OCI-LY7 (cell line): Measurements from ENCODE around the gene ADD2. TPM values are rescaled to one million over a fixed set of nuclear protein-coding genes. Genes with fewer than 3 reads are reported as not detected.

Experiments
- BruUV-seq: library from RNA; stranded (reverse); fragments of 400-500 nt; replicated peaks from 2 replicates; lab custom pipeline; 2021; lab: Mats Ljungman, UMichigan
- CTCF ChIA-PET: fragments of 300-600 bp; sonication (Branson Sonifier 250); formaldehyde crosslinking; loops from one replicate; lab custom pipeline; 2022; ENCODE audit warnings: antibody characterized with exemption; ENCODE audit not compliant: unreplicated experiment; lab: Charles Lee
- POLR2A ChIA-PET: fragments of 300-600 bp; sonication (Branson Sonifier 250); formaldehyde crosslinking; loops from one replicate; lab custom pipeline; 2022; ENCODE audit warnings: antibody characterized with exemption; lab: Charles Lee
- DNase-seq: peaks from one replicate; pipeline ENCODE4 v3.0.0-alpha.2; 2015; ENCODE audit warnings: low spot score
- H2AFZ ChIP-seq: fragments of 200-600 bp; sonication (generic), shearing (Covaris generic); 2 replicates; pipeline ENCODE4 v1.6.1; 2014; ENCODE audit warnings: mild to moderate bottlenecking, antibody characterized with exemption, low read length, moderate library complexity
- H3K27ac ChIP-seq: fragments of 200-600 bp; sonication (generic); 2 replicates; pipeline ENCODE4 v1.5.1; 2014; ENCODE audit warnings: mixed run types, low read depth, mild to moderate bottlenecking, moderate library complexity, low read length, inconsistent platforms; ENCODE audit not compliant: poor library complexity, severe bottlenecking
- H3K36me3 ChIP-seq: fragments of 200-600 bp; sonication (generic); 2 replicates; pipeline ENCODE4 v1.6.1; 2014; ENCODE audit warnings: mild to moderate bottlenecking, antibody characterized with exemption, low read length, moderate library complexity, mixed read lengths; ENCODE audit not compliant: insufficient read depth
- H3K4me1 ChIP-seq: fragments of 200-600 bp; sonication (generic); 2 replicates; pipeline ENCODE4 v1.5.1; 2014; ENCODE audit warnings: mild to moderate bottlenecking, low read length; ENCODE audit not compliant: insufficient read depth, poor library complexity, severe bottlenecking
- H3K4me2 ChIP-seq: fragments of 200-600 bp; sonication (generic); 2 replicates; pipeline ENCODE4 v1.6.1; 2014; ENCODE audit warnings: mild to moderate bottlenecking, low read length
- H3K4me3 ChIP-seq: fragments of 200-600 bp; sonication (generic); 2 replicates; pipeline ENCODE4 v1.5.1; 2014; ENCODE audit warnings: mild to moderate bottlenecking, low read depth, low read length; ENCODE audit not compliant: poor library complexity, severe bottlenecking
- H3K79me2 ChIP-seq: fragments of 200-600 bp; sonication (generic); 2 replicates; pipeline ENCODE4 v1.6.1; 2016; ENCODE audit warnings: low read depth, mild to moderate bottlenecking, low read length, moderate library complexity, mixed read lengths; ENCODE audit not compliant: insufficient read depth
- H3K9me2 ChIP-seq: fragments of 200-600 bp; sonication (generic); 2 replicates; pipeline ENCODE4 v1.6.1; 2016; ENCODE audit warnings: mild to moderate bottlenecking, low read length, mixed read lengths; ENCODE audit not compliant: insufficient read depth
- H3K9me3 ChIP-seq: fragments of 200-600 bp; sonication (generic); 2 replicates; pipeline ENCODE4 v1.6.1; 2014; ENCODE audit warnings: mild to moderate bottlenecking, mixed run types, low read length, mixed read lengths
- H4K20me1 ChIP-seq: fragments of 200-600 bp; sonication (generic); 2 replicates; pipeline ENCODE4 v1.6.1; 2014; ENCODE audit warnings: mild to moderate bottlenecking, antibody characterized with exemption, low read length, moderate library complexity, mixed read lengths; ENCODE audit not compliant: insufficient read depth
- EZH2phosphoT487 ChIP-seq: fragments of 200-600 bp; sonication (generic); IDR thresholded peaks from 2 replicates; pipeline ENCODE4 v1.6.1; 2018; ENCODE audit warnings: low read depth, borderline replicate concordance, mild to moderate bottlenecking, mixed run types, antibody characterized with exemption, low read length, moderate library complexity, mixed read lengths
- intact Hi-C: fragments of 100-400 bp; cut with micrococcal nuclease; formaldehyde crosslinking; loops from one replicate; pipeline ENCODE4 v1.10.0; 2022; ENCODE audit not compliant: unreplicated experiment
- total RNA-seq, 2 experiments: library from RNA; depleted of rRNA in 1 of 2; stranded (reverse); fragments of >200 nt in 1 of 2; shearing (Covaris generic) in 1 of 2; gene quantifications; 2 replicates each; pipeline ENCODE4 v1.2.3, GENCODE V29; 2014 to 2022
- TF ChIP-seq, protein P1 (sequence below): fragments of 200-600 bp; sonication (generic); conservative IDR thresholded peaks from 2 replicates; pipeline ENCODE4 v1.5.1; 2014; ENCODE audit warnings: mild to moderate bottlenecking, antibody characterized with exemption, low read length, moderate library complexity, mixed read lengths

ADD2 gene
- total RNA-seq, 2 experiments from 2014 or later, result not detected

DNA sequence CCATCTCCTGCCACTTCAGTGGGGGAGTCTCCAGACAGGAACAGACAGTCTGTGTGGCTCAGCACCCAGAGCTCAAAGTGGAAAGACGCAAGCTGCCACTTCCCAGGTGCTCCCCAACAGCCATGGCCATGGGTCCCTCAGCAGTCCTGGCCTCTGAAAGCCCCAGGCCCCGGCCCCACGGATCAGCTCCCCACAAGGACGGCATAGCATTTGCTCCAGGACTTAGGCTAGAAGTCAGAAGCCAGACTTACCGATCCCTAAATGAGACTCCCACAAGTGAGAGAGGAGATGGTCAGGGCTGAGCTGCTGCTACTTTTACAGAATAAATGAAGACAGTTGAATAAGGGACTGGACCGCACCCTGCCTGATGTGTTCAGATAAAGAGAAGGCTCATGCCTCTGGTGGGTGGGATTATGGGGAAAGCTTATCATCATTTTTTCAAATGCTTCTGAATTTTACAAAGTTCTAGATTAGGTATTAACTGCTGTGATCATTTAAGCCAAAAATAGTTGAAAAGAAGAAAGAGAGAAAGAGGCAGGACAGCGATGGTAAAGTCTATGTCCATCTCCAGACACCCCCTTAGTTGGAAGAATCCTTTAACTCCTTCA is 50.5 kb downstream of the ADD2 start:
- Histone ChIP-seq H3K9me3 (no peaks in the 10 kb centered on the region), H3K4me1 (no peaks in the 10 kb centered on the region), H3K36me3 (no peaks in the 10 kb centered on the region), H3K79me2 (no peaks in the 10 kb centered on the region), H3K27ac (no peak overlapping the region), H3K4me3 (no peak overlapping the region), H3K4me2 (no peak overlapping the region), H3K9me2 (no peaks in the 10 kb centered on the region), H2AFZ (no peak overlapping the region), H4K20me1 (no peaks in the 10 kb centered on the region)
- POLR2A ChIA-PET, result interaction anchor here (0.7 kb wide), 1 partner anchor 74 kb away, joined by 3 read pairs; no protein-coding TSS in a partner anchor
- CTCF ChIA-PET, result no interaction called here
- no TSS peak for BruUV-seq
- intact Hi-C loops, result no loop called here
- TF ChIP-seq EZH2phosphoT487, result no peak
- TF ChIP-seq, protein P1, sequence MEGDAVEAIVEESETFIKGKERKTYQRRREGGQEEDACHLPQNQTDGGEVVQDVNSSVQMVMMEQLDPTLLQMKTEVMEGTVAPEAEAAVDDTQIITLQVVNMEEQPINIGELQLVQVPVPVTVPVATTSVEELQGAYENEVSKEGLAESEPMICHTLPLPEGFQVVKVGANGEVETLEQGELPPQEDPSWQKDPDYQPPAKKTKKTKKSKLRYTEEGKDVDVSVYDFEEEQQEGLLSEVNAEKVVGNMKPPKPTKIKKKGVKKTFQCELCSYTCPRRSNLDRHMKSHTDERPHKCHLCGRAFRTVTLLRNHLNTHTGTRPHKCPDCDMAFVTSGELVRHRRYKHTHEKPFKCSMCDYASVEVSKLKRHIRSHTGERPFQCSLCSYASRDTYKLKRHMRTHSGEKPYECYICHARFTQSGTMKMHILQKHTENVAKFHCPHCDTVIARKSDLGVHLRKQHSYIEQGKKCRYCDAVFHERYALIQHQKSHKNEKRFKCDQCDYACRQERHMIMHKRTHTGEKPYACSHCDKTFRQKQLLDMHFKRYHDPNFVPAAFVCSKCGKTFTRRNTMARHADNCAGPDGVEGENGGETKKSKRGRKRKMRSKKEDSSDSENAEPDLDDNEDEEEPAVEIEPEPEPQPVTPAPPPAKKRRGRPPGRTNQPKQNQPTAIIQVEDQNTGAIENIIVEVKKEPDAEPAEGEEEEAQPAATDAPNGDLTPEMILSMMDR, result no peak
- no peak for DNase-seq

GRCh38 chr2:70716951-70717350 is 51.0 kb downstream of the ADD2 start:
- Histone ChIP-seq H3K36me3 (no peaks in the 10 kb centered on the region), H3K9me3 (no peaks in the 10 kb centered on the region), H3K4me2 (no peak overlapping the region), H3K79me2 (no peaks in the 10 kb centered on the region), H3K27ac (no peak overlapping the region), H3K4me1 (no peaks in the 10 kb centered on the region), H3K4me3 (no peak overlapping the region), H2AFZ (no peak overlapping the region), H3K9me2 (no peaks in the 10 kb centered on the region), H4K20me1 (no peaks in the 10 kb centered on the region)
- no peak for TF ChIP-seq EZH2phosphoT487
- TF ChIP-seq, protein P1, result no peak
- BruUV-seq, result no TSS peak
- intact Hi-C loops, result no loop called here
- ChIA-PET POLR2A (interaction anchor here (0.7 kb wide), 2 partner anchors 73 to 187 kb away, joined by 3 read pairs; no protein-coding TSS in a partner anchor), CTCF (no interaction called here)
- no peak for DNase-seq

GRCh38 chr2:70716131-70716743 is 51.8 kb downstream of the ADD2 start:
- no TSS peak for BruUV-seq
- no peaks in the 10 kb centered on the region for H4K20me1 ChIP-seq
- TF ChIP-seq, protein P1, result no peak
- TF ChIP-seq EZH2phosphoT487, result no peak

More at GRCh38 chr2:70716131-70716743, 51.8 kb downstream of the ADD2 start:
- no peaks in the 10 kb centered on the region for H3K79me2 ChIP-seq
- DNase-seq, result no peak
- no peaks in the 10 kb centered on the region for H3K9me2 ChIP-seq
- ChIA-PET POLR2A (interaction anchor here (0.7 kb wide), 1 partner anchor 187 kb away, joined by 3 read pairs; no protein-coding TSS in a partner anchor), CTCF (no interaction called here)
- no peak overlapping the region for H3K4me2 ChIP-seq
- H3K4me3 ChIP-seq, result no peak overlapping the region
- intact Hi-C loops, result no loop called here
- H3K36me3 ChIP-seq, result no peaks in the 10 kb centered on the region
- no peak overlapping the region for H2AFZ ChIP-seq
- no peak overlapping the region for H3K27ac ChIP-seq
- H3K9me3 ChIP-seq, result no peaks in the 10 kb centered on the region
- H3K4me1 ChIP-seq, result no peaks in the 10 kb centered on the region
